Measurements from ENCODE around the gene DNAH1. TPM values are rescaled to one million over a fixed set of nuclear protein-coding genes. Genes with fewer than 3 reads are reported as not detected.

Gene DNAH1
- polyA plus RNA-seq, 1 donor (not counting 4 experiments of a cell fraction or from before 2014, with no cell fraction given) = 0.33 TPM

GRCh38 chr3:52293491-52294319 is 22.4 kb upstream of the DNAH1 start:
- DNase-seq (ENCODE audit: low read depth, low spot score) = no peak
- Histone ChIP-seq H3K27me3 (ENCODE audit: control insufficient read depth, extremely low read depth, insufficient read depth, low read length) (no peaks in the 10 kb centered on the region), H3K9ac (ENCODE audit: control insufficient read depth, extremely low read depth, insufficient read depth, low read length) (no peak overlapping the region), H2AFZ (ENCODE audit: control insufficient read depth, low read length) (no peak overlapping the region), H3K36me3 (ENCODE audit: control insufficient read depth in 2 of 2, extremely low read depth in 1 of 2, insufficient read depth in 2 of 2, low read length in 2 of 2) (peaks cover 5 to 9% of the 10 kb centered on the region in 2 experiments), H3K27ac (ENCODE audit: control insufficient read depth, insufficient read depth, low read length) (no peak overlapping the region), H3K4me2 (ENCODE audit: control insufficient read depth, extremely low read depth, insufficient read depth, low read depth, low read length) (no peak overlapping the region), H3K9me3 (ENCODE audit: control insufficient read depth, low read depth, low read length) (no peaks in the 10 kb centered on the region), H3K9me1 (ENCODE audit: control insufficient read depth, extremely low read depth, insufficient read depth, low read length) (no peaks in the 10 kb centered on the region), H3K4me1 (ENCODE audit: control insufficient read depth, extremely low read depth, insufficient read depth, low read length) (peaks cover under 1% of the 10 kb centered on the region), H3K79me2 (ENCODE audit: control insufficient read depth, insufficient read depth, low read length) (peaks cover 2% of the 10 kb centered on the region), H4K20me1 (ENCODE audit: control insufficient read depth, extremely low read depth, insufficient read depth, low read length) (no peaks in the 10 kb centered on the region), H3K4me3 (ENCODE audit: control insufficient read depth in 2 of 3, extremely low read depth in 1 of 3, insufficient read depth in 2 of 3, low read depth in 1 of 3, low read length in 3 of 3) (no peak overlapping the region)
- TF ChIP-seq EZH2 (IDR thresholded peaks at IDR 0.05; ENCODE audit: low read length) (no peak), CTCF (optimal IDR thresholded peaks at IDR 0.05 in 1 of 3, IDR thresholded peaks at IDR 0.05 in 1 of 3, conservative IDR thresholded peaks at IDR 0.05 in 1 of 3; ENCODE audit: extremely low read depth in 1 of 3, insufficient read depth in 2 of 3, low read length in 3 of 3) (no peak)
- no peak for FAIRE-seq
- dilution Hi-C loops (cut with MboI; ENCODE audit: extremely low pct_ligation_motif_present, low sequenced_read_pairs) = no loop called here

- no peaks in the 10 kb centered on the region for H3K9me1 ChIP-seq (ENCODE audit: control insufficient read depth, extremely low read depth, insufficient read depth, low read length)
- no peaks in the 10 kb centered on the region for H3K4me1 ChIP-seq (ENCODE audit: control insufficient read depth, extremely low read depth, insufficient read depth, low read length)
- DNase-seq (ENCODE audit: low read depth, low spot score) (no peak), FAIRE-seq (no peak)
- H3K9me3 ChIP-seq (ENCODE audit: control insufficient read depth, low read depth, low read length) = no peaks in the 10 kb centered on the region
- H3K79me2 ChIP-seq (ENCODE audit: control insufficient read depth, insufficient read depth, low read length) = no peaks in the 10 kb centered on the region
- H3K4me3 ChIP-seq (ENCODE audit: control insufficient read depth in 2 of 3, extremely low read depth in 1 of 3, insufficient read depth in 2 of 3, low read depth in 1 of 3, low read length in 3 of 3) = no peak overlapping the region
- peaks cover 5 to 9% of the 10 kb centered on the region in 2 experiments for H3K36me3 ChIP-seq (ENCODE audit: control insufficient read depth in 2 of 2, extremely low read depth in 1 of 2, insufficient read depth in 2 of 2, low read length in 2 of 2)
- no peak overlapping the region for H3K27ac ChIP-seq (ENCODE audit: control insufficient read depth, insufficient read depth, low read length)
- no peaks in the 10 kb centered on the region for H3K27me3 ChIP-seq (ENCODE audit: control insufficient read depth, extremely low read depth, insufficient read depth, low read length)
- H3K9ac ChIP-seq (ENCODE audit: control insufficient read depth, extremely low read depth, insufficient read depth, low read length) = no peak overlapping the region
- H3K4me2 ChIP-seq (ENCODE audit: control insufficient read depth, extremely low read depth, insufficient read depth, low read depth, low read length) = no peak overlapping the region
- no peaks in the 10 kb centered on the region for H4K20me1 ChIP-seq (ENCODE audit: control insufficient read depth, extremely low read depth, insufficient read depth, low read length)
- no peak overlapping the region for H2AFZ ChIP-seq (ENCODE audit: control insufficient read depth, low read length)
- dilution Hi-C loops (cut with MboI; ENCODE audit: extremely low pct_ligation_motif_present, low sequenced_read_pairs) = no loop called here
- TF ChIP-seq EZH2 (IDR thresholded peaks at IDR 0.05; ENCODE audit: low read length) (no peak), CTCF (optimal IDR thresholded peaks at IDR 0.05 in 1 of 3, IDR thresholded peaks at IDR 0.05 in 1 of 3, conservative IDR thresholded peaks at IDR 0.05 in 1 of 3; ENCODE audit: extremely low read depth in 1 of 3, insufficient read depth in 2 of 3, low read length in 3 of 3) (no peak)
These were observed 21.6 kb upstream of the DNAH1 start for GRCh38 chr3:52294320-52295150.

All from keratinocyte (primary cell).